Superior temporal gyrus (tissue), 1 donor: ENCODE measurements around the gene KDM3B.

Experiments used
- DNase-seq: peaks from one replicate; pipeline ENCODE4 v3.0.0-alpha.2; 2016; ENCODE audit errors: extremely low spot score

KDM3B gene

DNA sequence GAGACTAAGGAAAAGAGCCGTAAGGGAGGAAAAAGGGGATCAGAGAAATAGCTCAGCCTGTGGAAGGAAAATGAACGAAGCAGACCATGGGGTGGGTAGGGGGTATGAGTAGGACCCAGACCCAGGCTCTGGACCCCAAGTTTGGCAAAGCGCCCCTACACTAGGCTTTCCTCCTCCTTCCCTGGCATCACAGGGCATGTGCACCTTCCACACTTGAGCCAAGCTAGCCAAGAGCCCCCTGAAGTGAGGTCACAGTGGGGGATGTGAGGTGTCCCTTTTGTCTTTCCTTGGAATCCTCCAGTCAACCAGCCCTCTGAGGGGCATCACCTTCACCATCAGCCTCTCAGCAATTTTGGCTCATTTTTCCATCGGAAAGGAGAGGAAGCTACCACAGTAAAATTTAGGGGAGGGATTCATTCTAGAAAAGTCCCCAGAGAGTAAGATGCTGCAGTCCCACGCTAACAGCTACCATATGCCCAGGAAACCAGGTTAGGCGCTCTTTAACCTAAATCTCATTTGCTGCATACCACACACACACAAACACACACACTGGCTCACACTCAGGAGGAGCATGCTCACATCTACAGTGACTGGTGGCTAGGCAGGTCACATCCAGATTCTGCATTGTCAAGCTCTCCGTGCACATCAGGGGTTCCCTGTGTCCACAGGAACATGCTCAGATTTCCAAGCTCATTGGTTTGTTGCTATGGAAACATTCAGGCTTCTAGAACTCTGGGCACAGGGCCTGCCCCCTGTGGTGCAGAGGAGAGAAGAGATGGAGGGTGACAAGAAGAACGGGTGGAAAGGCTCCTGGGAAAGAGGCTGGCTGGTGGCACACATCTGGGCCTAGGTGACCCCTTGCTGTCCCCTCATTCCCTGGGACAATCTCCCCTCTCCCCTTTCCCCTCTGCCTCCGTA, 96.3 kb downstream of the KDM3B start:
- peak; percentile 56 for DNase-seq

DNA sequence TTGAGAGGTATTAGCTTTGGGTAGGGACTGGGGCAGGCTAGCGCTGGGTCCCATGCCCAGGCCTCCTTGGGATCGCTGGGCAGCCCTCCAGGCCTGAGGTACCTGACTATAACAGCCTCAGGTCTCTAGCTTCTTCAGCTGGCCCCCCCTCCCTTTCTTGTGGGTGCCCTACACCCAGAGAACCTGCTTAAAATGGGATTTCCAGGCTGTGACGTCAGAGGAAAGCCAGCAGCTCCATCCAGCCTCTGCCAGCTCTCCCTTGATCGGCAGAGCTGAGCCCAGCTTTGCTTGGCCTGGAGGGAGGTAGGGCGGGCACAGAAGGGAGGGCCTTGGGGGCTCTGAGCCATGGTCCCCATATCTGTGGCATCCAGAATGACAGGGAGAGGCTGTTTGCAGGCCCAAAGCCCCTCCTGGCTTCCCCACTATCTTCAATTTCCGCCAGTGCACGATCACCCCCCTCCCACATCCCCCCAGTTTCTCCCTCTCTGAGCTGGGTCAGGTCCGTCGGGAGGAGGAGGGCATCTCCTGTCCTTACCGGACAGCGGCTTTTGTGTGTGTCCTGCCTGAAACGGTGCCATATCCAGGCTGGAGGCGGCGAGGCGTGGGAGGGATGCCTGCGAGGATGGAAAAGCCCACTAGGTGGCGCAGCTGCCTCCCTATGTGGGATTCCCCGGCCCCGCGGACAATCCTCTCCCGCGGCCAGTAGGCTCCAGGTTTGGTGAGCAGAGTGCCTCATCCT, 97.2 kb downstream of the KDM3B start:
- peak; percentile 90 for DNase-seq

DNA sequence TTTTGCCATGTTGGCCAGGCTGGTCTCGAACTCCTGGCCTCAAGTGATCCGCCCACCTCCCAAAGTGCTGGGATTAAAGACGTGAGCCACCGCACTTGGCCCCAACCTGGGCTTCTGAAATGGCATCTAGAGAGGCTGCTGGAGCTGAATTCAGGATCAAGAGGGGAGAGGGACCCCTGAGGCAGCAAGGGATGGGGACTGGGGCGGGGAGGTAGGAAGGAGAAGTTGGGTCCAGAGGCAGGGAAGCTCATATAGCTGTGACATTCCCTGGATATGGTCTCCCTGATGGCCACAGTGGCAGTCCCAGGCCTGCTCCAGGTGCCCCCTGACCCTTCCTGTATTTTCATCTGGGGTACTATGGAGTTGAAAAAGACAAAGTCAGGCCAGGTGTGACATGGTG, 98.5 kb downstream of the KDM3B start:
- DNase-seq, result no peak

DNA sequence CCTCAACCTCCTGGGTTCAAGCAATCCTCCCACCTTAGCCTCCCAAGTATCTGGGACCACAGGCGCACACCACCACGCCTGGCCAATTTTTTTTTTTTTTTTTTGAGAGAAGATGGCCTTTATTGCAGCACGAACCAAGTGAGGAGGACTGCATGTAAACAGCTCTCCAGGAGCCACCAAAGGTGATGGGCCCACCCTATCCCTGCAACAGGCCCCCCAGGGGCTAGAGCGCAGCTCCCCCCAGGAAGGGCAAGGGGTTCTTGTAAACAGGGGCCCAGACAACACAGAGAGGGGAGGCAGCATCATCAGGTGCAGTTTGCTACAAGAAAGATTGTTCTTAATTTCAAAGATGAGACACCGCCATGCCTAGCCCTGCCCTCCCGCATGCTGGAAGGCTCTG, 100.2 kb downstream of the KDM3B start:
- no peak for DNase-seq

DNA sequence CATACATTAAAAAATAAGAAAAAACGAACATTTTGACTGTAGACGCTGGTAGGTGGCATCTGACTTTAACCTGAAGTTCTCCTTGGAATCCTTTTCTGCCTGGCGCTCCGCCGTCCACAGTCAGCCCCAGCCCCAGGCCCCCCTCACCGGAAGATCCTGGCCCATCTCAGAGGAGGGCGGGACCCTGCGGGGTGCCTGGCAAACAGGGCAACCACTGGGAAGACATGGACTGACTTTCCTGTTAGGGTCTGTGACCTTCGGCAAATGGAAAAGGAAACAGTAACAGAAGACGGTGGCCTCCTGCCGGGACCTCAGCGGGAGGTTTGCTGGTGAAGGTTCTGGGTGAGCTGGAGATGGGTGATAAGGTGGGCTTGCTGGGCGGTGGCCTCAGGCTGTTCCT, 101.1 kb downstream of the KDM3B start:
- DNase-seq, result no peak

DNA sequence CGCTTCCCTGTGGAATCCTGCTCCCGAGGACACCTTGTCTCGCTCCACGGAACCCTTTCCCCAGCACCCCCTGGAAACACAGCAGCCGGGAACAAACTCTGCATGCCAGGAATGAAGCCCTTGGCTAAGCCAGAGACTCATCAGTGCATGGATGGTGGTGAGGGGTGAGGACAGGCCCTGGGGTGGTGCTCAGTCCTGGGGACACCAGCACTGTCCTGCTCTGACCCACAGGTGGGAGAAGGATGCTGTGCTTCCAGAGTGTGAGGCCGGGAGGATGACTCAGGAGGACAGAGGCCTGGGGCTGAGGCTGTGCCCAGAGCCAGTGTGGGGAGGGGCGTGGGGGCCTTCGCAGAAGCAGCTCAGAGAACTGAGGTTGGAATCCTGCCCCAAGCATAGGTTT, 101.6 kb downstream of the KDM3B start:
- DNase-seq, result no peak

DNA sequence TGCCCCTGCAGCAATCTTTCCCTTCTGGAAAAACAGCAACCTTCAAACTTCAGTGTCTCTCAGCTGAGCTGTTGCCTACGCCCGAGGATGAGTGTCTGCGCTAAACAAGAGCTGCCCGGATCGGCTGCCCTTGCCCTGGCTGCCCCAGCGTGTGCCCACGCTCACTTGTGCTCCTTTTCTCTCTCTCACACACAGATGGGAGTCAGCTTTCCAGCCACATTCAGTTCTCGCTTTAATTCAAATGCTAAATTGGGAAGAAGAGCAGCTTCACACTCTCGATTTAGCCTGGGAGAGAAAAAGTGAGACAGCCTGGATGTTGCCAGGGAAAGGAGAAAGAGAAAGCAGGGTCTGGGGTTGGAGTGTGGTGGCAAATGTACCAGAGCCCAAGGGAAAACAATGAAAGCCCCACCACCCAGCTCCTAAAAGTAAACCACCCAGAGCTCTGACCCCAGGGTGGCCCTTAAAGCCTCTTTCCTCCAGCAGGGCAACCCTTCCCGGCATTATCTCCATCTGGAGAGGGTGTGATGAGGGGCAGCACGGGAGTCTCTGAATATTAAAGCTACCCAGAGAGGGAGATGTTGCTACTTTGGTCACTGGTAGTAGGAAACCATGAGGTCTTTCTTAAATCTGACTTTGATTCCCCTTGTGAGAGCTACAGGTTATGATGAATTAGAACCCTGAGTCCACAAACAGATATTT, 102.9 kb downstream of the KDM3B start:
- DNase-seq, result peak; percentile 71

DNA sequence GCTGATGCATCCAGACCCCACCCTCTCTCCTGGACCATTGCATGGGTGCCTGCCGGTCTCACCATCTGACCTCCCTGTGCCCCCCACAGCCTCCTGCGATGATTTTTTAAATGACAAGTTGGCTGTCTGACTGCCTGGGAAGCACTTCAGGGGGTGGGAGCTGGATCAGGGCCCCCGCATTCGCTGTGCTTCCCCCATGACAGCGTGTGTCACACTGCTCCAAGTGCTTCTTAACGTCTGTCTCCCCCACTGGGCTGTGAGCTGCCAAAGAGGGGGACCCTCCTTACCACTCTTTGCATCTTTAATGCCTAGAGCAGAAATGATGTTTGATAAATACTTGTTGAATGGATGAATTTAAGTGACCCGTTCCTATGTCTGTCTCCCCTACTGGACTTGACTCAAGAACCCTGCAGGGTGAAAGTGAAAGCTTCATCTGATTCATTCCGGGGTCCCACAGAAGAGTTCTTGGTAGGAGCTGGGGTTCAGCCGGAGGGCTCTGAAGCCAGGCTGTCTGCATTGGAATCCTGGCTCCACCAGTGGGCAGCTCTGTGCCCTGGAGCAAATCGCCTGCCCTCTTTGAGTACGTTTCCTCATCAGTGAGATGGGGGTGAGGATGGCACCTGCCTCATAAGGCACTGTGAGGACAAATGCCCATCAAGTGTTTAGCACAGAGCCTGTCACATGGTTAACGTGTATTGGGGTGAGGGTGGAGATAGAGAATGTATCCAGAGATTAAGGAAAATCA, 105.2 kb downstream of the KDM3B start:
- DNase-seq, result peak; percentile 18

DNA sequence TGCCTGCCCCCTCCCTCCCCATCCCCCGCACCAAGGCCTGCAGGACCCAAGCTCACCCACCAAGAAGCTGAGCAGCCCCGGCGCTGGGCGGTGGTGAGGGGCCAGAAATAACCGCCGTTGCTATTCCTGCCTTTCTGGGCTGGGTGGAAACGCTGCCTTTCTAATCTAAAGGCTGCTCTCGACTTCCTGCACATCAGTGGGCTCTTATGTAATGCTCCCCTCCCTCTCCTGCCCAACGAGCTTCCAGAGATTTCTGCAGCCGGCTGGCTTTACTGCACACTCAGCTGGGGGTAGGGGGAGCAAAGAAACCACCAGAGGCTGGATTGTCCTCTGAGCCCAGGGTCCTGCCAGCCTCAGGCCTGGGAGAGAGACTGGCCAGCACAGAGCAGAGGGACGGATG, 105.9 kb downstream of the KDM3B start:
- no peak for DNase-seq

DNA sequence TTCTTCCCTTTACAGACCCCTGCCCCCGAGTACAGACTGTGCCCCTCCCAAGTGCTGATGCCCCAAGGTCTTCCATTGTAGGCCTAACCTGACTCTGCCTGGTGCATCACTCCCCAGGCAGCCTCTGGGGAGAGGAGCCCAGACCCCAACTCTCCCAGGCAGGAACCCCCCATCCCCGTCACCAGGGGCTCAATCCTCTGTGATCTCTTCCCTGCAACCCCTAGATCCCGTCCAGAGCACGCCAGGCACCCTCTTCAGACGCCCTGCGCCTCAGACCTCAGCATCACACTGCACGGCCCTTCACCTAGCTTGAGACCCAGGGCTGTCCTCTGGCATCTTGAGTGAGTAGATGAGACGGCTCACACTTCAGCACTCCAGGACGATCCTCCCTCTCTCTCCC, 106.4 kb downstream of the KDM3B start:
- no peak for DNase-seq

DNA sequence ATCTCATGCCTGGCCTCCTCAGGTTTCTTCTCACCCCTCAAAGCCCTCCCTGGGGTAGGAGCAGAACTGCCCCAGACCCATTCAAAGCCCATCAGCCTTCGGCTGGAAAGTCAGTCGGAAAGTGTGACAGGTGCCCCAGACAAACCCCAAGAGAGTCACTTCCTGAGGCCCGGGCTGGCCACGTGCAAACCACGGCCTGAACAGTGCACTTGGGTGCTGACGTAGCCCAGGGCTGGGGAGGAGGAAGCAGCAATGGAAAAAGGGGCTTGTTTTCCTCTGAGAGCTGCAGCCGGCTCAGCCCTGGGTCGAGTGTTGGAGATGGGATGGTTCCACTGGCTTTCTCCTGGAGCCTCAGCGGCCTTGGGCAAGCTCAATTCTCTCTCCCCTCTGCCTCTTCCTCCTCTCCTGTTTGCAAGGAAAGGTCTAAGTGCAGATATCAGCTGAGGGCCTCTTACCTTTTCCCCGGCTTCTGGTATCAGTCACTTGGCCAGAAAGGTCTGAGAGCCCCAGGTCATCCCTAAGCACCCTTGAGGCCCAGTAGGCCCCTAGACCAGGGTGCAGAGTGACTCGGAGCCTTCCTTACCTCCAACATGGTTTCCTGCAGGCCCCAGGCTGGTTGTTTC, 106.9 kb downstream of the KDM3B start:
- no peak for DNase-seq

DNA sequence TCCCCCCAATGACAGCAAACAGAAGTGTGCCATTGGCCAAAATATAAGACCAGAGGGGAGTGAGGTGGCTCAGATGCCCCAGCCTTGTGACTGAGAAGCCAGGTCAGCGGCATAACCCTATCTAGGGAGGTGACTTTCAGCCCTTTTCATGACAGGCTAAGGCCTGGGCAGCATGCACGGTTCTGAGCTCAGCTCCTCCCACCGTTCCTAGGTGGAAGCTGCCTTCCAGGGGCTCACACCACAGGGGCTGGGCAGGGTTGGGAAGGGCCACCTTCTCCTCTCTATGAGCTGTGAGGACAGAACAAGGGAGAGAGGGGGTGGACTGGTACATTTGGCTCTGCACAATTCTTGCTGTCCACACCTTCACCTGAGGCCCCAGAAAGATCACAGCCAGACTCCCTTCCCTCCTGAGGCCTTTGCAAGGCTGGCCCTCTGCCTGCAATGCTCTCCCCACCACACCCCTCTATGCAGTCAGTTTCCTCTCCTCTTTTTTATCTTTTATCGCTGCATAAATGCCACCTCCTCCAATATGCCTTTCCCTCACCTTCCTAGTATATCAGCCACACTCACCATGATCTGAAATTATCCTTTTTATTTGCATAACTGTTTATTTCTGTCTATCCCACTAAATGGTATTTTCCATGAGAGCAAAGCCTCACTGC, 107.7 kb downstream of the KDM3B start:
- DNase-seq, result peak; percentile 12

DNA sequence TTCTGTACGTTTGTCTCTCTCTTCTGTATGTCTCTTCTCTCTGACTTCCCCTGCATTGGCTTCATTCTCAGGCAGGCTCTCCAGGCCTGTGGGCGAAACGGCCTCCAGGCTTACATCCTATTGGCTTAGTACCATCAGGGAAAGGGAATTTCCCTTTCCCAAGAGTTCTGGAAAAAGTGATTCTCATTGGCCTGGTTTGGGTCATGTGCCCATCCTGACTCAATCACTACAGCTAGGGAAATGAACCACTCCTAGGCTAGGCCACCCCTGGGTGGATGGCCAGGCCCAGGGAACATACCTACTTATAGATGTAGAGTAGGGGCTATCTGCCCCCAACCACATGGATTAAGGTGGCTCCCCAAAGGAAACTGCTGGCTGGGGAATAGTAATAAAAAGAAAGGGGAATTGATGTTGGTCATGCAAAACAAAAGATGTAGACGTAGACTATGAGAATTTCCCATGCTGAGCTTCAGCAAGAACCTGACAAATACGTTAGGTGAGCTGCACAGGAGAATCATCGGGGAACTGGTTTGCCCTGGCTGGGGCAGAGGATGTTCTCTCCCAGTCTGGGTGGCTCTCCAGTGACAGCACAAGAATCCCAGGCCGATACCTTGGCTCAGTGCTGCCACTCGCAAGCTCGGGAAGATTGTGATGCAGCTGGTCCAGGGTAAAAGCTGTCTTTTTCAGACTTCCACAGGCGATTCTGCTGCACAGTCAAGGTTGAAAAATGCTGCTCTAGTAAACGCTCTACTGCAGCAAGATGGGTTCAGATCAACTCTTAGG, 109.0 kb downstream of the KDM3B start:
- peak; percentile 45 for DNase-seq

DNA sequence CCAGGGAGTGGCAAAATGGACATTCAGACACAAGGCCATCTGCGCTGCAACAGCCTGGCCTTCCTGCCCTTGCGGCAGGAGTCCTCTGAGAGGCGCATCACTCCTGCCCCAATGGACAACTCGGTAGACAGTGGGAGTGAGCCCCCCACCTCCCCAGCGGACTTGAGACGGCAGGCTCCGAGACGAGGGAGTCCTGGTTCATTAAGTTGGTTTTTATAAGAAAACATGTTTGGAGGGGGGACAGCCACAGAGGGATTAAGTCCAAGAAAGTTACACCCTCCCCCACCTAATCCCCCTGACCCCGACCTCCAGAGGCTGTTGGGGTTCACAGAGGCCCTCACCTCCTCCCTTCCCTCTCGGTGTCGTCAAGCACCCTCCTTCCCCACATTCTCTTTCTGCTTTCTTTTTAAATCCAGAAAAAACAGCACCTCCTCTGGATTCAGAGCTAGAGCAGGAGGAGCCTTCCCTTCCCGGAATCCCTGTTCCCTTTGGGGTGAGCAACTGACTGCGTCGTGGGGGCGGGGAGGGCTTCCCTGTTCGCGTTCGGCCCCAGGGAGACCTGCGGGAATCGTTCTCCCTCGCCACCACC, 111.0 kb downstream of the KDM3B start:
- DNase-seq, result no peak

DNA sequence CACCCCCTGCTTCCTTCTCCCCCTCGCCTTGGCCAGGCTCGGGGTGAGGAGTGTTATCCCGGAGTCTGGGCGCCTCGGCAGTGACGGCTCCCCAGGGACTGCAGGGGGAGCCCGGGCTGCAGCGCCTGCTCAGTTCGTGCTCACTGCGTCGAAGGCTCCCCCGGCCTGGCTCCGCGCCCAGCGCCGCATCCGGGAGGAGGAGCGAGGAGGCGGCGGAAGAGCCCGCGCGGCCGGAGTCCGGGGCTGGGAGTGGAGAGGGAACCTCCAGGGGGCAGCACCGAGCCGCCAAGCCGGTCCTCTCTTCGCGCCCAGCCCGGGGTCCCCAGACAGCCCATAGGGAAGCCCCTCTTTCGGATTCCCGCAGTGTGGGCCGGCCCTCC, 111.5 kb downstream of the KDM3B start:
- peak; percentile 91 for DNase-seq

DNA sequence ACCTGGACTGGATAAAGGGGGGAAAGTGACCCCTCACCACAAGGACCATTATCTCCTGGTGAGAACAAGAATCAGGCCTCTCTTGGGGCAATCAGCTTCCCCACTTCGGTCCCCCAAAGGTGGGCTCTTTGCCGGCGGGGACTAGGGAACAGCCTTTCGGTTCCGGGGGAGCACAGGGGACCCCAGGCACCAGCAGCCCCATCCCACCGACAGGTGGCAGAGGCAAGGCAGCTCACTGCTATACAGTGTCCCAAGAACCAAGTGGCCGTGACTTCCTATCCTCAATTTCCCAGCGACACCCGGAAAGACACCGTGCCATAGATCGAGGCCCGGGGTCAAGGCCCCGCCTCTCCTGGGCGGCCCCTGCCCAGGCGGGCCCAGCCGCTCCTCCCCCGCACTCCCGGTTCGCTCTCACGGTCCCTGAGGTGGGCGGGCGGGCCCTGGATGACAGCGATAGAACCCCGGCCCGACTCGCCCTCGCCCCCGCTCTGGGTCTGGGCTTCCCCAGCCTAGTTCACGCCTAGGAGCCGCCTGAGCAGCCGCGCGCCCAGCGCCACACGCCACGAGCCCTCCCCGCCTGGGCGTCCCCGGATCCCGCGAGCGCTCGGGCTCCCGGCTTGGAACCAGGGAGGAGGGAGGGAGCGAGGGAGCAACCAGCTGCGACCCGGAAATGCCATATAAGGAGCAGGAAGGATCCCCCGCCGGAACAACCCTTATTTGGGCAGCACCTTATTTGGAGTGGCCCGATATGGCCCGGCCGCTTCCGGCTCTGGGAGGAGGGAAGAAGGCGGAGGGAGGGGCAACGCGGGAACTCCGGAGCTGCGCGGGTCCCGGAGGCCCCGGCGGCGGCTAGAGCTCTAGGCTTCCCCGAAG, 112.1 kb downstream of the KDM3B start:
- DNase-seq, result peak; percentile 100

DNA sequence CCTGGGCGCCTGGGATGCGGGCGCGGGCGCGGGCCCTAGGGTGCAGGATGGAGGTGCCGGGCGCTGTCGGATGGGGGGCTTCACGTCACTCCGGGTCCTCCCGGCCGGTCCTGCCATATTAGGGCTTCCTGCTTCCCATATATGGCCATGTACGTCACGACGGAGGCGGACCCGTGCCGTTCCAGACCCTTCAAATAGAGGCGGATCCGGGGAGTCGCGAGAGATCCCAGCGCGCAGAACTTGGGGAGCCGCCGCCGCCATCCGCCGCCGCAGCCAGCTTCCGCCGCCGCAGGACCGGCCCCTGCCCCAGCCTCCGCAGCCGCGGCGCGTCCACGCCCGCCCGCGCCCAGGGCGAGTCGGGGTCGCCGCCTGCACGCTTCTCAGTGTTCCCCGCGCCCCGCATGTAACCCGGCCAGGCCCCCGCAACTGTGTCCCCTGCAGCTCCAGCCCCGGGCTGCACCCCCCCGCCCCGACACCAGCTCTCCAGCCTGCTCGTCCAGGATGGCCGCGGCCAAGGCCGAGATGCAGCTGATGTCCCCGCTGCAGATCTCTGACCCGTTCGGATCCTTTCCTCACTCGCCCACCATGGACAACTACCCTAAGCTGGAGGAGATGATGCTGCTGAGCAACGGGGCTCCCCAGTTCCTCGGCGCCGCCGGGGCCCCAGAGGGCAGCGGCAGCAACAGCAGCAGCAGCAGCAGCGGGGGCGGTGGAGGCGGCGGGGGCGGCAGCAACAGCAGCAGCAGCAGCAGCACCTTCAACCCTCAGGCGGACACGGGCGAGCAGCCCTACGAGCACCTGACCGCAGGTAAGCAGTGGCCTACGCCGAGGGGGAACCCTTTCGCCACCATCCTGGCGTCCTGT, 113.0 kb downstream of the KDM3B start, which contains the start of gene EGR1:
Gene EGR1 (plus strand): TSS at position 219 of the 864 bp plus-strand sequence. CDS start 283 bp downstream, at position 502.
- DNase-seq, result peak; percentile 98
